Panc1 (cell line): Measurements from ENCODE around the gene PCDHA12. TPM values are rescaled to one million over a fixed set of nuclear protein-coding genes. Genes with fewer than 3 reads are reported as not detected.

Experiments
- ATAC-seq: fragments of 200-7000 bp; cut with Tn5 transposase; 2 replicates; pipeline ENCODE4 v1.9.1; 2020; ENCODE audit warnings: mild to moderate bottlenecking, moderate library complexity
- BruUV-seq: library from RNA; stranded (reverse); fragments of 400-500 nt; replicated peaks from 2 replicates; lab custom pipeline; 2021; lab: Mats Ljungman, UMichigan
- CTCF ChIA-PET: fragments of 300-600 bp; sonication (Branson Sonifier 250); formaldehyde crosslinking; loops from one replicate; lab custom pipeline; 2022; ENCODE audit warnings: antibody characterized with exemption; lab: Charles Lee
- POLR2A ChIA-PET: fragments of 300-600 bp; sonication (Branson Sonifier 250); formaldehyde crosslinking; loops from one replicate; lab custom pipeline; 2022; ENCODE audit warnings: antibody characterized with exemption; lab: Charles Lee
- DNase-seq: peaks from one replicate; pipeline ENCODE4 v3.0.0-alpha.2; 2010; ENCODE audit warnings: low read depth, low spot score
- H3K27ac ChIP-seq: 2 replicates; pipeline ENCODE4 v1.5.1; 2011; ENCODE audit warnings: mild to moderate bottlenecking, low read length, inconsistent platforms
- H3K27me3 ChIP-seq: fragments of 200-500 bp; sonication (Bioruptor generic); 2 replicates; pipeline ENCODE4 v1.6.0; 2014; ENCODE audit warnings: low read length, inconsistent platforms; ENCODE audit not compliant: control insufficient read depth, insufficient read depth
- H3K36me3 ChIP-seq: fragments of 200-500 bp; sonication (Bioruptor generic); 2 replicates; pipeline ENCODE4 v1.5.1; 2014; ENCODE audit warnings: inconsistent platforms, mild to moderate bottlenecking, low read length, moderate library complexity; ENCODE audit not compliant: control insufficient read depth, insufficient read depth
- H3K4me1 ChIP-seq: 2 replicates; pipeline ENCODE4 v1.5.1; 2011; ENCODE audit warnings: inconsistent platforms, mild to moderate bottlenecking, low read length, moderate library complexity; ENCODE audit not compliant: control insufficient read depth, insufficient read depth
- H3K4me3 ChIP-seq, 2 experiments: 2 replicates each; pipeline ENCODE4 v1.5.1; 2011 to 2012; ENCODE audit warnings: low read depth in 2 of 2, low read length in 2 of 2, mild to moderate bottlenecking in 2 of 2, inconsistent platforms in 1 of 2, moderate library complexity in 1 of 2
- H3K9me3 ChIP-seq: fragments of 200-500 bp; sonication (Bioruptor generic); 2 replicates; pipeline ENCODE4 v1.5.1; 2014; ENCODE audit warnings: low read depth, mild to moderate bottlenecking, inconsistent platforms, low read length, moderate library complexity; ENCODE audit not compliant: control insufficient read depth, insufficient read depth
- CTCF ChIP-seq: fragments of 450-650 bp; IDR thresholded peaks from 2 replicates; pipeline ENCODE4 v1.5.1; 2017; ENCODE audit warnings: mild to moderate bottlenecking
- POLR2AphosphoS5 ChIP-seq: IDR thresholded peaks from 2 replicates; pipeline ENCODE4 v1.6.1; 2012; ENCODE audit warnings: mild to moderate bottlenecking, low read depth, low read length, moderate library complexity
- REST ChIP-seq, 2 experiments: IDR thresholded peaks; 2 replicates each; pipeline ENCODE4 v1.6.1; 2011 to 2012; ENCODE audit warnings: low read depth in 2 of 2, control low read depth in 1 of 2, low read length in 1 of 2, mild to moderate bottlenecking in 1 of 2, moderate library complexity in 1 of 2; ENCODE audit not compliant: insufficient read depth in 1 of 2
- SIN3A ChIP-seq: IDR thresholded peaks from 2 replicates; pipeline ENCODE4 v1.6.1; 2012; ENCODE audit warnings: low read depth, mild to moderate bottlenecking, low read length, moderate library complexity, borderline replicate concordance; ENCODE audit not compliant: insufficient read depth
- TCF7L2 ChIP-seq: IDR thresholded peaks from 2 replicates; pipeline ENCODE4 v1.6.1; 2011; ENCODE audit warnings: mild to moderate bottlenecking, low read depth, low read length, inconsistent platforms
- in situ Hi-C: cut with HindIII; loops from 2 replicates; pipeline ENCODE4 v1.10.0; 2016; ENCODE audit warnings: low sequenced_read_pairs, low pct_unique_long_range_greater_than_20kb
- intact Hi-C: fragments of 100-400 bp; cut with micrococcal nuclease; formaldehyde crosslinking; loops from one replicate; pipeline ENCODE4 v1.10.0; 2022; ENCODE audit not compliant: unreplicated experiment
- total RNA-seq: library from RNA; stranded (reverse); gene quantifications from one replicate; pipeline ENCODE4 v1.2.1, GENCODE V29; 2021; ENCODE audit not compliant: unreplicated experiment

PCDHA12 gene
- total RNA-seq, 1 experiment from 2014 or later, result 10.0 TPM

- ChIA-PET CTCF (no interaction called here), POLR2A (no interaction called here)
- in situ Hi-C loops, result no loop called here
- DNase-seq (no peak), ATAC-seq (no peak)
- Histone ChIP-seq H3K27me3 (no peaks in the 10 kb centered on the region), H3K9me3 (no peaks in the 10 kb centered on the region; the same call in 1 of the 2 replicates), H3K36me3 (no peaks in the 10 kb centered on the region), H3K27ac (no peak overlapping the region), H3K4me3 (no peak overlapping the region), H3K4me1 (no peaks in the 10 kb centered on the region)
- TF ChIP-seq SIN3A, result no peak
- TF ChIP-seq TCF7L2, result no peak
- TF ChIP-seq POLR2AphosphoS5, result no peak
- no peak for TF ChIP-seq REST (IDR thresholded peaks at IDR 0.05; ENCODE audit: insufficient read depth in 1 of 2, low read depth in 2 of 2, low read length in 1 of 2)
- TF ChIP-seq CTCF, result no peak
- no TSS peak for BruUV-seq
- intact Hi-C loops, result no loop called here
These were observed 2.1 kb downstream of the PCDHA12 start for GRCh38 chr5:140877262-140877581.

- DNase-seq (no peak), ATAC-seq (peak; percentile 60)
- H3K36me3 ChIP-seq, result no peaks in the 10 kb centered on the region; the same call in 1 of the 2 replicates
- no peak within 1 kb of the TSS for H3K27ac ChIP-seq
- H3K27me3 ChIP-seq, result no peaks in the 10 kb centered on the region
- peak within 1 kb of the TSS; percentile 24 to 54 for H3K4me3 ChIP-seq
- in situ Hi-C loops (no loop called here), intact Hi-C loops (loop anchor here (1.0 kb wide), 1 partner anchor 158 kb away; no protein-coding TSS in a partner anchor)
- no peaks in the 10 kb centered on the region; the same call in 1 of the 2 replicates for H3K9me3 ChIP-seq
- no peaks in the 10 kb centered on the region for H3K4me1 ChIP-seq
- BruUV-seq, result no TSS peak
- no peak for TF ChIP-seq TCF7L2
- TF ChIP-seq REST (IDR thresholded peaks at IDR 0.05; ENCODE audit: insufficient read depth in 1 of 2, low read depth in 2 of 2, low read length in 1 of 2), result no peak
- no peak for TF ChIP-seq SIN3A
- no peak for TF ChIP-seq POLR2AphosphoS5
- TF ChIP-seq CTCF, result no peak
- ChIA-PET POLR2A (no interaction called here), CTCF (interaction anchor here (0.7 kb wide), 2 partner anchors 137 to 153 kb away, joined by 7 to 9 read pairs; no protein-coding TSS in a partner anchor)
These were observed 6.9 kb downstream of the PCDHA12 start, which contains the start of gene PCDHA13 for GRCh38 chr5:140881889-140882590. TSS of gene PCDHA13 (plus strand) at chr5:140882124. CDS start at chr5:140882269, 145 bp downstream.
